Lower lobe of right lung (tissue), 2 donors: Measurements from ENCODE around the gene PRADC1. TPM values are rescaled to one million over a fixed set of nuclear protein-coding genes. Genes with fewer than 3 reads are reported as not detected.

Experiments
- ATAC-seq, 2 donors: fragments of 200-7000 bp; cut with Tn5 transposase; one replicate each; pipeline ENCODE4 v1.9.1; 2020 to 2022; ENCODE audit warnings: mild to moderate bottlenecking in 2 of 2, moderate library complexity in 2 of 2
- DNase-seq: peaks from one replicate; pipeline ENCODE4 v3.0.0-alpha.2; 2020
- H3K27ac ChIP-seq: fragments of 200-600 bp; one replicate; pipeline ENCODE4 v1.8.0; 2022
- H3K27me3 ChIP-seq: fragments of 200-600 bp; one replicate; pipeline ENCODE4 v1.8.0; 2022; ENCODE audit warnings: low read depth
- H3K36me3 ChIP-seq: fragments of 200-600 bp; one replicate; pipeline ENCODE4 v1.8.0; 2022; ENCODE audit warnings: mild to moderate bottlenecking
- H3K4me1 ChIP-seq: fragments of 200-600 bp; one replicate; pipeline ENCODE4 v1.8.0; 2022
- H3K4me3 ChIP-seq: fragments of 200-600 bp; one replicate; pipeline ENCODE4 v1.8.0; 2022; ENCODE audit warnings: mild to moderate bottlenecking
- H3K9me3 ChIP-seq: fragments of 200-600 bp; one replicate; pipeline ENCODE4 v1.8.0; 2022
- CTCF ChIP-seq: fragments of 200-600 bp; IDR thresholded peaks from one replicate; pipeline ENCODE4 v1.8.0; 2022; ENCODE audit warnings: antibody characterized with exemption, mild to moderate bottlenecking
- intact Hi-C: fragments of 100-400 bp; cut with DNase I; formaldehyde crosslinking; loops from one replicate; pipeline ENCODE4 v1.11.0; 2022
- total RNA-seq: library from RNA; stranded (reverse); fragmentation: NEBNext Ultra II Directional; extraction: Animal tissue kit (Norgen Biotek cat#: 25700); gene quantifications from one replicate; pipeline ENCODE4 v1.2.1, GENCODE V29; 2021
- donor health status: DM: no; HTN: yes; CAD: no; lungs with severe emphysema.

The PRADC1 gene
- total RNA-seq, 1 donor from 2014 or later: 14.8 TPM

- no peak for DNase-seq
- no peaks in the 10 kb centered on the region for H3K9me3 ChIP-seq
Measured at GRCh38 chr2:73249636-73250035, 16.6 kb upstream of the PRADC1 start.

GRCh38 chr2:73246850-73247249 is 13.8 kb upstream of the PRADC1 start:
- DNase-seq: no peak
- H3K36me3 ChIP-seq: peaks cover 99% of the 10 kb centered on the region
- no peaks in the 10 kb centered on the region for H3K27me3 ChIP-seq
- intact Hi-C loops: no loop called here
- no peaks in the 10 kb centered on the region for H3K9me3 ChIP-seq
- no peak for TF ChIP-seq CTCF
- no peak for ATAC-seq
- H3K4me1 ChIP-seq: peaks cover 7% of the 10 kb centered on the region
- no peak overlapping the region for H3K27ac ChIP-seq
- H3K4me3 ChIP-seq: no peak overlapping the region

More at GRCh38 chr2:73249636-73250035, 16.6 kb upstream of the PRADC1 start:
- Histone ChIP-seq H3K27me3 (no peaks in the 10 kb centered on the region), H3K4me3 (no peak overlapping the region), H3K36me3 (peaks cover 100% of the 10 kb centered on the region), H3K27ac (no peak overlapping the region), H3K4me1 (no peaks in the 10 kb centered on the region)
- no peak for TF ChIP-seq CTCF
- intact Hi-C loops: no loop called here
- ATAC-seq: no peak

- TF ChIP-seq CTCF: no peak
- no peak overlapping the region for H3K27ac ChIP-seq
- peaks cover 13% of the 10 kb centered on the region for H3K4me1 ChIP-seq
- H3K27me3 ChIP-seq: no peaks in the 10 kb centered on the region
- intact Hi-C loops: no loop called here
- DNase-seq (no peak), ATAC-seq (no peak)
- H3K9me3 ChIP-seq: no peaks in the 10 kb centered on the region
- peaks cover 97% of the 10 kb centered on the region for H3K36me3 ChIP-seq
- no peak overlapping the region for H3K4me3 ChIP-seq
Measured at GRCh38 chr2:73244580-73244979, 11.5 kb upstream of the PRADC1 start.

GRCh38 chr2:73243884-73244570 is 11.0 kb upstream of the PRADC1 start:
- Histone ChIP-seq H3K36me3 (peaks cover 95% of the 10 kb centered on the region), H3K9me3 (no peaks in the 10 kb centered on the region), H3K27me3 (no peaks in the 10 kb centered on the region), H3K4me1 (peaks cover 19% of the 10 kb centered on the region), H3K27ac (no peak overlapping the region), H3K4me3 (no peak overlapping the region)
- TF ChIP-seq CTCF: no peak
- peak; percentile 82 to 92 for ATAC-seq
- intact Hi-C loops: no loop called here
- no peak for DNase-seq

- intact Hi-C loops: no loop called here
- TF ChIP-seq CTCF: no peak
- ATAC-seq (no peak), DNase-seq (no peak)
- H3K36me3 ChIP-seq: peaks cover 53% of the 10 kb centered on the region
- peaks cover 60% of the 10 kb centered on the region for H3K4me1 ChIP-seq
- no peak overlapping the region for H3K27ac ChIP-seq
- no peaks in the 10 kb centered on the region for H3K27me3 ChIP-seq
- no peak overlapping the region for H3K4me3 ChIP-seq
- no peaks in the 10 kb centered on the region for H3K9me3 ChIP-seq
Measured at GRCh38 chr2:73239776-73240175, 6.7 kb upstream of the PRADC1 start.
